Peyer's patch (tissue), 4 donors: ENCODE data around the gene TCF12. TPM values are rescaled to one million over a fixed set of nuclear protein-coding genes. Genes with fewer than 3 reads are reported as not detected.

Experiments
- DNase-seq, 3 donors: peaks; one replicate each; pipeline ENCODE4 v3.0.0-alpha.2; 2017 to 2019
- H3K27ac ChIP-seq, 4 donors: fragments of 200-600 bp; sonication (generic); one replicate each; pipeline ENCODE4 v1.5.1; 2016 to 2019
- H3K27me3 ChIP-seq, 2 donors: fragments of 200-600 bp; sonication (generic); one replicate each; pipeline ENCODE4 v1.5.1; 2019
- H3K36me3 ChIP-seq, 3 donors: fragments of 200-600 bp; sonication (generic); one replicate each; pipeline ENCODE4 v1.5.1; 2016 to 2019
- H3K4me1 ChIP-seq, 4 donors: fragments of 200-600 bp; sonication (generic); one replicate each; pipeline ENCODE4 v1.5.1; 2016 to 2019
- H3K4me3 ChIP-seq, 4 donors: fragments of 200-600 bp; sonication (generic); 1 replicate in 3 of 4; 2 replicates in 1 of 4; pipeline ENCODE4 v1.5.1; 2016 to 2019; ENCODE audit warnings: mild to moderate bottlenecking in 1 of 4
- H3K9me3 ChIP-seq, 4 donors: fragments of 200-600 bp; sonication (generic); one replicate each; pipeline ENCODE4 v1.5.1; 2016 to 2019; ENCODE audit warnings: mild to moderate bottlenecking in 1 of 4
- CTCF ChIP-seq, 6 experiments: fragments of 450-650 bp in 4 of 6; fragments of 200-600 bp in 2 of 6; sonication (generic) in 1 of 6; IDR thresholded peaks; one replicate each; pipeline ENCODE4 v1.5.1; 2017 to 2019; ENCODE audit warnings: antibody characterized with exemption in 6 of 6, mild to moderate bottlenecking in 3 of 6, moderate library complexity in 1 of 6
- POLR2A ChIP-seq, 2 donors: fragments of 450-650 bp; IDR thresholded peaks; one replicate each; pipeline ENCODE4 v1.5.1; 2017; ENCODE audit warnings: antibody characterized with exemption in 2 of 2, mild to moderate bottlenecking in 2 of 2, moderate library complexity in 2 of 2
- total RNA-seq, 4 donors: library from RNA; depleted of rRNA; stranded (reverse); fragments of >200 nt; gene quantifications; one replicate each; pipeline ENCODE4 v1.1.0, GENCODE V29; 2016

Gene TCF12
- total RNA-seq, 4 donors from 2014 or later, result 98.4 to 815 (median 215) TPM

- no peaks in the 10 kb centered on the region for H3K27me3 ChIP-seq
- no peak for DNase-seq
- H3K36me3 ChIP-seq, result peaks cover 0 to 65% (median 0%) of the 10 kb centered on the region in 3 donors
- H3K9me3 ChIP-seq, result no peaks in the 10 kb centered on the region
- H3K27ac ChIP-seq, result peak overlapping the region in 2 of 4 donors; percentile 77 to 80
- TF ChIP-seq POLR2A (IDR thresholded peaks at IDR 0.05) (no peak), CTCF (IDR thresholded peaks at IDR 0.05) (no peak)
- no peak overlapping the region for H3K4me3 ChIP-seq
- peaks cover 0 to 16% (median 3%) of the 10 kb centered on the region in 4 donors for H3K4me1 ChIP-seq
These were observed 364.2 kb downstream of the TCF12 start for GRCh38 chr15:57282686-57283085.

- DNase-seq, result peak in 1 of 3 donors; percentile 39
- Histone ChIP-seq H3K9me3 (no peaks in the 10 kb centered on the region), H3K27me3 (no peaks in the 10 kb centered on the region), H3K4me1 (peaks cover 0 to 16% (median 3%) of the 10 kb centered on the region in 4 donors), H3K4me3 (peak overlapping the region in 1 of 4 donors; percentile 23), H3K27ac (peak overlapping the region in 2 of 4 donors; percentile 77 to 80), H3K36me3 (peaks cover 0 to 69% (median 0%) of the 10 kb centered on the region in 3 donors)
- TF ChIP-seq CTCF (IDR thresholded peaks at IDR 0.05), result no peak
- TF ChIP-seq POLR2A (IDR thresholded peaks at IDR 0.05), result no peak
These were observed 365.5 kb downstream of the TCF12 start for GRCh38 chr15:57283774-57284503.

GRCh38 chr15:57284535-57284934 is 366.1 kb downstream of the TCF12 start:
- Histone ChIP-seq H3K36me3 (peaks cover 0 to 66% (median 0%) of the 10 kb centered on the region in 3 donors), H3K27ac (peak overlapping the region in 2 of 4 donors; percentile 77 to 80), H3K4me3 (peak overlapping the region in 1 of 4 donors; percentile 23), H3K27me3 (no peaks in the 10 kb centered on the region), H3K4me1 (peaks cover 0 to 16% (median 3%) of the 10 kb centered on the region in 4 donors), H3K9me3 (no peaks in the 10 kb centered on the region)
- no peak for DNase-seq
- no peak for TF ChIP-seq CTCF (IDR thresholded peaks at IDR 0.05)

- H3K27ac ChIP-seq, result peak overlapping the region in 2 of 4 donors; percentile 77 to 80
- no peaks in the 10 kb centered on the region for H3K27me3 ChIP-seq
- no peak overlapping the region for H3K4me3 ChIP-seq
- no peak for DNase-seq
- peaks cover 0 to 16% (median 3%) of the 10 kb centered on the region in 4 donors for H3K4me1 ChIP-seq
- H3K36me3 ChIP-seq, result peaks cover 0 to 66% (median 0%) of the 10 kb centered on the region in 3 donors
- H3K9me3 ChIP-seq, result no peaks in the 10 kb centered on the region
- no peak for TF ChIP-seq POLR2A (IDR thresholded peaks at IDR 0.05)
- TF ChIP-seq CTCF (IDR thresholded peaks at IDR 0.05), result no peak
These were observed 366.9 kb downstream of the TCF12 start for GRCh38 chr15:57285386-57285785.

GRCh38 chr15:57286446-57287122 is 368.1 kb downstream of the TCF12 start:
- Histone ChIP-seq H3K36me3 (peaks cover 0 to 64% (median 0%) of the 10 kb centered on the region in 3 donors), H3K9me3 (no peaks in the 10 kb centered on the region), H3K27me3 (no peaks in the 10 kb centered on the region)

More at GRCh38 chr15:57286446-57287122, 368.1 kb downstream of the TCF12 start:
- DNase-seq, result no peak
- Histone ChIP-seq H3K4me1 (peaks cover 0 to 16% (median 3%) of the 10 kb centered on the region in 4 donors), H3K4me3 (no peak overlapping the region), H3K27ac (peak overlapping the region in 1 of 4 donors; percentile 77)
- no peak for TF ChIP-seq POLR2A (IDR thresholded peaks at IDR 0.05)
- no peak for TF ChIP-seq CTCF (IDR thresholded peaks at IDR 0.05)
